Thoracic aorta (tissue), 2 donors: Measurements from ENCODE around the gene ARHGAP6. TPM values are rescaled to one million over a fixed set of nuclear protein-coding genes. Genes with fewer than 3 reads are reported as not detected.
A peak's percentile ranks its signal among the peaks of the same experiment; 100 is the strongest.

Experiments
- ATAC-seq: fragments of 150-250 bp; one replicate; pipeline ENCODE4 v1.8.0; 2017; ENCODE audit warnings: low read depth; ENCODE audit not compliant: insufficient number of reproducible peaks, low FRiP score
- DNase-seq: peaks from one replicate; pipeline ENCODE4 v3.0.0-alpha.2; 2020; ENCODE audit warnings: low spot score
- H3K27ac ChIP-seq, 2 donors: fragments of 200-600 bp; sonication (generic); 1 replicate in 1 of 2; 2 replicates in 1 of 2; pipeline ENCODE4 v1.5.1; 2016; ENCODE audit warnings: mild to moderate bottlenecking in 2 of 2, moderate library complexity in 2 of 2
- H3K27me3 ChIP-seq: fragments of 200-600 bp; sonication (generic); replicated peaks from 2 replicates; pipeline ENCODE4 v1.6.0; 2016; ENCODE audit warnings: mild to moderate bottlenecking; ENCODE audit not compliant: insufficient read depth
- H3K36me3 ChIP-seq: fragments of 200-600 bp; sonication (generic); one replicate; pipeline ENCODE4 v1.5.1; 2016
- H3K4me1 ChIP-seq, 2 donors: fragments of 200-600 bp; sonication (generic); 1 replicate in 1 of 2; 2 replicates in 1 of 2; pipeline versions ENCODE4 v1.5.1 to v1.6.0; 2016; ENCODE audit warnings: low read depth in 2 of 2, mild to moderate bottlenecking in 1 of 2; ENCODE audit not compliant: control insufficient read depth in 1 of 2
- H3K4me3 ChIP-seq: fragments of 200-600 bp; sonication (generic); 2 replicates; pipeline ENCODE4 v1.5.1; 2016; ENCODE audit warnings: mild to moderate bottlenecking
- H3K9me3 ChIP-seq: fragments of 200-600 bp; sonication (generic); 2 replicates; pipeline ENCODE4 v1.5.1; 2016
- total RNA-seq, 2 donors: library from RNA; depleted of rRNA; stranded (reverse); fragments of >200 nt; gene quantifications; one replicate each; pipeline versions ENCODE4 v1.1.0 to v1.2.3, GENCODE V29; 2016
- TF ChIP-seq, protein P1 (sequence below): fragments of 200-600 bp; sonication (generic); IDR thresholded peaks from one replicate; pipeline ENCODE4 v1.5.1; 2019; ENCODE audit warnings: antibody characterized with exemption

ARHGAP6 gene
- total RNA-seq, 2 donors from 2014 or later: 14.6 to 22.3 TPM

GRCh38 chrX:11187001-11187400 is 478.7 kb downstream of the ARHGAP6 start:
- no peak for DNase-seq
- Histone ChIP-seq H3K27ac (no peak overlapping the region), H3K36me3 (no peaks in the 10 kb centered on the region), H3K4me1 (peaks cover 0 to 10% of the 10 kb centered on the region in 2 donors), H3K9me3 (no peaks in the 10 kb centered on the region), H3K27me3 (no peaks in the 10 kb centered on the region), H3K4me3 (no peak overlapping the region)
- ATAC-seq: no peak
- TF ChIP-seq, protein P1, sequence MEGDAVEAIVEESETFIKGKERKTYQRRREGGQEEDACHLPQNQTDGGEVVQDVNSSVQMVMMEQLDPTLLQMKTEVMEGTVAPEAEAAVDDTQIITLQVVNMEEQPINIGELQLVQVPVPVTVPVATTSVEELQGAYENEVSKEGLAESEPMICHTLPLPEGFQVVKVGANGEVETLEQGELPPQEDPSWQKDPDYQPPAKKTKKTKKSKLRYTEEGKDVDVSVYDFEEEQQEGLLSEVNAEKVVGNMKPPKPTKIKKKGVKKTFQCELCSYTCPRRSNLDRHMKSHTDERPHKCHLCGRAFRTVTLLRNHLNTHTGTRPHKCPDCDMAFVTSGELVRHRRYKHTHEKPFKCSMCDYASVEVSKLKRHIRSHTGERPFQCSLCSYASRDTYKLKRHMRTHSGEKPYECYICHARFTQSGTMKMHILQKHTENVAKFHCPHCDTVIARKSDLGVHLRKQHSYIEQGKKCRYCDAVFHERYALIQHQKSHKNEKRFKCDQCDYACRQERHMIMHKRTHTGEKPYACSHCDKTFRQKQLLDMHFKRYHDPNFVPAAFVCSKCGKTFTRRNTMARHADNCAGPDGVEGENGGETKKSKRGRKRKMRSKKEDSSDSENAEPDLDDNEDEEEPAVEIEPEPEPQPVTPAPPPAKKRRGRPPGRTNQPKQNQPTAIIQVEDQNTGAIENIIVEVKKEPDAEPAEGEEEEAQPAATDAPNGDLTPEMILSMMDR: no peak

DNA sequence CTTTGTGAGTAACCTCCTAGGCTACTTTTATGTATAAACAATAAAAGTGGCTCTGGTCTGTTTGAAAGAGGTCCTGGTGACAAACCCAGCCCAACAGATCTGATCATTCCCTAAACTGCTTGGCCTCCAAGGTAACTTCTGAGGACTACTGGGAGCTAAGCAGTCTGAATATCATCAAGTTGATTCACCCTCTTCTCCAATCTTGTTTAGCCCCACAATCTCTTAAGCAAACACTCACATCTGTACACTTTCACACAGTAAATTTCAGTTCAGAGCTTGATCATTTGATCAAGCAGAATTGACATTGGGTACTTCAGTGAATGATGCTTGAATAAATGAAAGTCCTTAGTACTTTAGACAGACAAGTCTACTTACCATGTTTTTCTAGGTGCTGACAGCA is 479.9 kb downstream of the ARHGAP6 start:
- Histone ChIP-seq H3K36me3 (no peaks in the 10 kb centered on the region), H3K27me3 (no peaks in the 10 kb centered on the region), H3K27ac (no peak overlapping the region), H3K4me1 (no peaks in the 10 kb centered on the region), H3K4me3 (no peak overlapping the region), H3K9me3 (no peaks in the 10 kb centered on the region)
- TF ChIP-seq, protein P1: no peak
- ATAC-seq: no peak
- DNase-seq: no peak

DNA sequence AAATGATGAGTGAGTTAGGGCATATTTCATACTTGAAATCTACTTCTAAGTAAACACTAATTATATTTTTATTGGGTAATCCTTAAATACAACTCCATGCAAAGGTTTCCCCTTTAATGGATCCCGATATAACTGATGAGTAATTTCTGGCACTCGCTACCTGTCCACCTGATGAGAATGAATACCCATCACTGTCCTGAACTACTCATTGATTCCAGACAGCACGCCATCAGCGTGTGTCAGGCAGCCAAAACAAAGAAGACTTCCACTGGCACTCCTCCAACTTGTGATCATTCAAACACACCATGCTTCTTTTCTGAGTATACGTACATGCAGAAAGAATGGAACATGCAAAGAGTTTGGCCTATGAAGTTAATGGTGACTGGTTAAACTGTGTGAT is 485.1 kb downstream of the ARHGAP6 start:
- Histone ChIP-seq H3K9me3 (no peaks in the 10 kb centered on the region), H3K36me3 (no peaks in the 10 kb centered on the region), H3K27me3 (no peaks in the 10 kb centered on the region), H3K4me3 (no peak overlapping the region), H3K4me1 (no peaks in the 10 kb centered on the region), H3K27ac (no peak overlapping the region)
- no peak for DNase-seq
- no peak for ATAC-seq
- TF ChIP-seq, protein P1: no peak

- TF ChIP-seq, protein P1: no peak
- H3K9me3 ChIP-seq: no peaks in the 10 kb centered on the region
- peak overlapping the region; percentile 37 to 49 for H3K27ac ChIP-seq
- peak overlapping the region; percentile 35 for H3K4me3 ChIP-seq
- no peaks in the 10 kb centered on the region for H3K27me3 ChIP-seq
- DNase-seq (no peak), ATAC-seq (no peak)
- peaks cover 4 to 18% of the 10 kb centered on the region in 2 donors for H3K4me1 ChIP-seq
- H3K36me3 ChIP-seq: no peaks in the 10 kb centered on the region
Measured at GRCh38 chrX:11172415-11172814, 493.3 kb downstream of the ARHGAP6 start.

- DNase-seq (no peak), ATAC-seq (no peak)
- H3K4me3 ChIP-seq: peak overlapping the region; percentile 35
- TF ChIP-seq, protein P1: no peak
- H3K4me1 ChIP-seq: peaks cover 4 to 22% of the 10 kb centered on the region in 2 donors
- no peaks in the 10 kb centered on the region for H3K36me3 ChIP-seq
- no peaks in the 10 kb centered on the region for H3K27me3 ChIP-seq
- H3K9me3 ChIP-seq: no peaks in the 10 kb centered on the region
- peak overlapping the region in 1 of 2 donors; percentile 49 for H3K27ac ChIP-seq
Measured at GRCh38 chrX:11171956-11172355, 493.8 kb downstream of the ARHGAP6 start.
